ENCODE measurements around the gene FAM114A1.
"Not testable (repeated sequence)": the region's sequence is repeated elsewhere in the genome, so short reads cannot be mapped to it uniquely, and the experiment has no call there.

Gene FAM114A1

GRCh38 chr4:38902695-38903094 is 35.1 kb downstream of the FAM114A1 start:
- no peak for DNase-seq (ENCODE audit: low read depth in 1 of 2, low spot score in 1 of 2)

- no peak for DNase-seq (ENCODE audit: low read depth in 1 of 2, low spot score in 1 of 2)
These were observed 36.6 kb downstream of the FAM114A1 start for GRCh38 chr4:38904090-38904666.

GRCh38 chr4:38904682-38905081 is 37.1 kb downstream of the FAM114A1 start:
- no peak for DNase-seq (ENCODE audit: low read depth in 1 of 2, low spot score in 1 of 2)

GRCh38 chr4:38905652-38906385 is 38.2 kb downstream of the FAM114A1 start:
- no peak for DNase-seq (ENCODE audit: low read depth in 1 of 2, low spot score in 1 of 2)

GRCh38 chr4:38907696-38908270 is 40.2 kb downstream of the FAM114A1 start:
- no peak for DNase-seq (ENCODE audit: low read depth in 1 of 2, low spot score in 1 of 2)

- no peak for DNase-seq (ENCODE audit: low read depth in 1 of 2, low spot score in 1 of 2)
These were observed 41.4 kb downstream of the FAM114A1 start for GRCh38 chr4:38909015-38909414.

GRCh38 chr4:38911257-38911656 is 43.7 kb downstream of the FAM114A1 start:
- no peak for DNase-seq (ENCODE audit: low read depth in 1 of 2, low spot score in 1 of 2)

- no peak for DNase-seq (ENCODE audit: low read depth in 1 of 2, low spot score in 1 of 2)
These were observed 47.2 kb downstream of the FAM114A1 start for GRCh38 chr4:38914854-38915253.

- not testable (repeated sequence) for DNase-seq (ENCODE audit: low read depth in 1 of 2, low spot score in 1 of 2)
These were observed 48.7 kb downstream of the FAM114A1 start for GRCh38 chr4:38916267-38916666.

GRCh38 chr4:38917481-38918025 is 49.9 kb downstream of the FAM114A1 start:
- no peak for DNase-seq (ENCODE audit: low read depth in 1 of 2, low spot score in 1 of 2)

GRCh38 chr4:38919494-38919893 is 51.9 kb downstream of the FAM114A1 start:
- no peak for DNase-seq (ENCODE audit: low read depth in 1 of 2, low spot score in 1 of 2)

GRCh38 chr4:38920186-38920585 is 52.6 kb downstream of the FAM114A1 start:
- DNase-seq (ENCODE audit: low read depth in 1 of 2, low spot score in 1 of 2), result no peak

- no peak for DNase-seq (ENCODE audit: low read depth in 1 of 2, low spot score in 1 of 2)
These were observed 53.1 kb downstream of the FAM114A1 start for GRCh38 chr4:38920677-38921076.

- DNase-seq (ENCODE audit: low read depth in 1 of 2, low spot score in 1 of 2), result no peak
These were observed 53.5 kb downstream of the FAM114A1 start for GRCh38 chr4:38921151-38921550.

GRCh38 chr4:38923746-38924145 is 56.1 kb downstream of the FAM114A1 start:
- no peak for DNase-seq (ENCODE audit: low read depth in 1 of 2, low spot score in 1 of 2)

GRCh38 chr4:38924353-38924752 is 56.7 kb downstream of the FAM114A1 start:
- no peak for DNase-seq (ENCODE audit: low read depth in 1 of 2, low spot score in 1 of 2)

- no peak for DNase-seq (ENCODE audit: low read depth in 1 of 2, low spot score in 1 of 2)
These were observed 58.1 kb downstream of the FAM114A1 start for GRCh38 chr4:38925492-38926413.

- DNase-seq (ENCODE audit: low read depth in 1 of 2, low spot score in 1 of 2), result no peak
These were observed 59.3 kb downstream of the FAM114A1 start for GRCh38 chr4:38926896-38927295.

- DNase-seq (ENCODE audit: low read depth in 1 of 2, low spot score in 1 of 2), result no peak
These were observed 61.0 kb downstream of the FAM114A1 start for GRCh38 chr4:38928568-38928967.

GRCh38 chr4:38928974-38929373 is 61.4 kb downstream of the FAM114A1 start:
- no peak for DNase-seq (ENCODE audit: low read depth in 1 of 2, low spot score in 1 of 2)

- no peak for DNase-seq (ENCODE audit: low read depth in 1 of 2, low spot score in 1 of 2)
These were observed 62.6 kb downstream of the FAM114A1 start for GRCh38 chr4:38930204-38930603.

Measured in stimulated activated CD4-positive, alpha-beta T cell treated with anti-CD3 and anti-CD28 coated beads, Interleukin-15, amount 100 ng/mL, for 1 hour (primary cell).